HG02763 (cell line): ENCODE measurements around the gene OR8B3.

Experiments used
- ATAC-seq: cut with Tn5 transposase; IDR thresholded peaks from one replicate; pipeline ENCODE4 v1.9.1; 2021; ENCODE audit warnings: mild to moderate bottlenecking, moderate library complexity; ENCODE audit not compliant: unreplicated experiment

The OR8B3 gene

GRCh38 chr11:124376280-124376679 lies 22.5 kb downstream of the OR8B3 start:
- ATAC-seq = no peak

GRCh38 chr11:124359566-124359965 lies 39.3 kb downstream of the OR8B3 start:
- ATAC-seq = no peak

- no peak for ATAC-seq
Observed at GRCh38 chr11:124346311-124346955, 52.4 kb downstream of the OR8B3 start.
